ENCODE results near the gene AFMID. TPM values are rescaled to one million over a fixed set of nuclear protein-coding genes. Genes with fewer than 3 reads are reported as not detected.

The AFMID gene
- total RNA-seq, 2 donors from 2014 or later: 78.9 to 94.6 TPM

DNA sequence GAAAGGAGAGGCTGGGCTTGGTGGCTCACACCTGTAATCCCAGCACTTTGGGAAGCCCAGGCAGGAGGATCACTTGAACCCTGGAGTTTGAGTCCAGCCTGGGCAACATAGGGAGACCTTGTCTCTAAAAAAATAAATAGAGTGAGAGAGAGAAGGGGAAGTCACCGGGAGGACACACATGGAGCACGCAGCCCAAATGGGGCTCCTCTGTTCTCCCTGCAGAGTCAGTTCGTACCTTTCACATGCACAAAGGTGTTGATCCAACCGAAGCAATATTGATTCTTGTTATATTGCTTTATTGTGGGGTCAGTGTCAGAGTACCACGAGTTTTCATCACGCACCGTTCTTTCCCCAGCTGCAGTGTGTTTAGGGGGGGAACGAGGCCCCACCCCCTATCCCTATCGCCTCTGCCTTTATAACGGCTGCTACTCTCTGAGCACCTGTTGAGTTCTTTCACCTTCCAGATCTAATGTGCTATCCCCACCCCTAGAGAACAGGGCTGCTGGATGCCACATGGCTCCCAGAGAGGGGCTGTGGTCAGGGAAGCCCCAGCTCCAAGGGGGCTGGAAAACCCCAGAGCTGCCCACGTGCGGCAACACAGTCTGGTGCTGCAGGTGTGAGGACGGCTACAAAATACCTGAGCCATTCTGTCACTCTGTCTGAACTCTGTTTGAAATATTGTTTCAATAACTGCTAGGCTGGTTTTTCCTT, 43.2 kb downstream of the AFMID start:
- WGBS, 2 donors: 34 to 51% methylated on average over 11 to 13 of the region's 13 CpGs
- intact Hi-C loops (cut with DNase I): no loop called here
- no peak for ATAC-seq

DNA sequence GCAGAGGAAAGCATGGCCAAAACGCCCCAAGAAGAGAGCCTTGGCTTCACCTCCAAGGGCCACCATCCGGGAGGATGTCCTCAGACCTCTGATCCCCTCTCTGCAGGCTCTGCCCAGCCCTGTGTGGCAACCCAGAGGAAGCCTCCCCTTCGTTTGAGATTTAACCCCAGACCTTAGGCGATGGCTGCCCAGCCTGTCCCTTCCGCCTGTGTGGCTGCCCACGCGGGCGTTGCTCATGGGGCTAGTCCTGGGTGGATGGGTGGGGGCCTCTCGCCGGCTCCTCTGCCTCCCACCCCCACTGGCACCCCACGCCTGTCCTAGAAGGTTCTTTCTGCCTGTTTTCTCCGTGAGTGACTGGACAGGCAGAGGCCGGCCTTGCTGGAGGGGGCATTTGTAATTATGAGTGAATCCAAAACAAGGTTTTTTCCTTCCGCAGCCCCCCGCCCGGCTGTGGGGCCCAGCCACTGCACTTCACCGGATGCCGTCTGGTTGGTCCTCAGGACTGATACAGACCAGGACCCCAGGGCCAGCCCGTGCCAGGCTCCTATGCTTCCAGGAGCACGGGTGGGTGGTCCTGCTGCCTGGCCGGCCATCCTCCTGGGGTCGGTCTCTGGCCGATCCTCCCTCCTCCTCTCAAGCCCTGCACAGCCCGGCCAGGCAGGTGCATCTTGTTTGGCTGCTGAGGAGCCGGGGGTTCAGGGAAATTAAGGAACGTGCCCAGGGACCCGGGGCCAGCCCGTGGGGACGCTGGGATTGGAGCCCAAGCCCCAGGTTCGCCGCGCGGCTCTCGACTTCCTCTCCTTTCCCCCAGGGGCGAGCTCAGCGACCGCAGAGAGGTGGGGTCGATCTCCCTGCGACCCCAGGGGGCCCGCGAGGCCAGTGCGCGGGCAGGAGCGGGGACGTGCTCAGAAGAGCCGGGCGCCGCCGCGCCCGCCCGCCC, 44.1 kb downstream of the AFMID start, which contains the start of gene TMEM235:
TSS of gene TMEM235 (plus strand) at position 636 of the 940 bp plus-strand sequence. CDS start 393 bp downstream, outside the sequence.
- ATAC-seq (no peak), DNase-seq (no peak)
- H3K36me3 ChIP-seq (replicated peaks in 1 of 2; ENCODE audit: insufficient read depth in 1 of 2, low read depth in 2 of 2): no peaks in the 10 kb centered on the region
- no peaks in the 10 kb centered on the region for H3K9me3 ChIP-seq
- 23 to 61% methylated on average over 6 to 43 of the region's 52 CpGs for WGBS, 2 donors
- no peak within 1 kb of the TSS for H3K4me3 ChIP-seq
- intact Hi-C loops (cut with DNase I): no loop called here
- H3K27ac ChIP-seq: no peak within 1 kb of the TSS
- TF ChIP-seq CTCF (IDR thresholded peaks at IDR 0.05) (no peak), POLR2A (IDR thresholded peaks at IDR 0.05) (no peak)
- peaks cover 3 to 17% of the 10 kb centered on the region in 2 donors for H3K27me3 ChIP-seq
- no peaks in the 10 kb centered on the region for H3K4me1 ChIP-seq

More for the DNA sequence above, 43.2 kb downstream of the AFMID start:
- H3K9me3 ChIP-seq: no peaks in the 10 kb centered on the region
- peaks cover 3 to 17% of the 10 kb centered on the region in 2 donors for H3K27me3 ChIP-seq
- no peaks in the 10 kb centered on the region for H3K4me1 ChIP-seq
- DNase-seq: no peak
- no peak for TF ChIP-seq POLR2A (IDR thresholded peaks at IDR 0.05)
- TF ChIP-seq CTCF (IDR thresholded peaks at IDR 0.05): no peak
- no peak overlapping the region for H3K4me3 ChIP-seq
- no peak overlapping the region for H3K27ac ChIP-seq
- H3K36me3 ChIP-seq (replicated peaks in 1 of 2; ENCODE audit: insufficient read depth in 1 of 2, low read depth in 2 of 2): no peaks in the 10 kb centered on the region

GRCh38 chr17:78231991-78232858, 45.1 kb downstream of the AFMID start:
- Histone ChIP-seq H3K4me3 (no peak overlapping the region), H3K9me3 (no peaks in the 10 kb centered on the region), H3K4me1 (no peaks in the 10 kb centered on the region), H3K27ac (no peak overlapping the region), H3K36me3 (replicated peaks in 1 of 2; ENCODE audit: insufficient read depth in 1 of 2, low read depth in 2 of 2) (no peaks in the 10 kb centered on the region), H3K27me3 (peaks cover 3 to 17% of the 10 kb centered on the region in 2 donors)
- intact Hi-C loops (cut with DNase I): no loop called here
- DNase-seq (no peak), ATAC-seq (no peak)
- 16 to 29% methylated on average over 23 to 44 of the region's 55 CpGs for WGBS, 2 donors
- TF ChIP-seq CTCF (IDR thresholded peaks at IDR 0.05): no peak
- no peak for TF ChIP-seq POLR2A (IDR thresholded peaks at IDR 0.05)

- no peak for DNase-seq
- peaks cover 3 to 17% of the 10 kb centered on the region in 2 donors for H3K27me3 ChIP-seq
- no peaks in the 10 kb centered on the region for H3K9me3 ChIP-seq
- no peaks in the 10 kb centered on the region for H3K36me3 ChIP-seq (replicated peaks in 1 of 2; ENCODE audit: insufficient read depth in 1 of 2, low read depth in 2 of 2)
- no peaks in the 10 kb centered on the region for H3K4me1 ChIP-seq
- TF ChIP-seq CTCF (IDR thresholded peaks at IDR 0.05) (no peak), POLR2A (IDR thresholded peaks at IDR 0.05) (no peak)
- no peak overlapping the region for H3K4me3 ChIP-seq
- no peak overlapping the region for H3K27ac ChIP-seq
- no peak for ATAC-seq
- intact Hi-C loops (cut with DNase I): no loop called here
- WGBS, 2 donors: 91% methylated on average over 2 of the region's 2 CpGs; no CpG with 5 or more reads in 1 of the 2 donors
Measured at GRCh38 chr17:78232859-78233173, 45.7 kb downstream of the AFMID start.

Measured in body of pancreas (tissue), 4 donors.